Fibroblast of skin of abdomen (primary cell): Measurements from ENCODE around the gene VPS33A.

Experiments
- DNase-seq: peaks from one replicate; pipeline ENCODE4 v3.0.0-alpha.2; 2013

VPS33A gene

DNA sequence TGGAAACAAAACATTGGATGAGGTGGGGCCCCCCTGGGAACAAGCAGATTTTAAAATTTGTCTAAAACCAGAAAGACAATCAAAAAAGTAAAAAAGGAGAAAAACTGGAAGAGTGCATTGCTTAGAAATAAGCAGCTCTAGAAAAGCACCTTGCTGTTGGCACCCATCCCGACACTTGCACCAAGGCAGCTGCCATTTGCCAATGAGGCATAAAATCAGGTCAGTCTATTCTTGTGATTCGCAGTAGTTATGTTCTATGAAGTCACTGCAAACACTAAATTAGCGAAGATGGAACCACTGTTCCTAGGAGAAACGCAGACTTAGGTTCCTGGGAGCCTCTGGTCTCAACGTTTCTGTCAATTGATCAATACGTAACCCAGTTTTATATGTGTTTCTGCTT lies 16.2 kb downstream of the VPS33A start:
- no peak for DNase-seq

DNA sequence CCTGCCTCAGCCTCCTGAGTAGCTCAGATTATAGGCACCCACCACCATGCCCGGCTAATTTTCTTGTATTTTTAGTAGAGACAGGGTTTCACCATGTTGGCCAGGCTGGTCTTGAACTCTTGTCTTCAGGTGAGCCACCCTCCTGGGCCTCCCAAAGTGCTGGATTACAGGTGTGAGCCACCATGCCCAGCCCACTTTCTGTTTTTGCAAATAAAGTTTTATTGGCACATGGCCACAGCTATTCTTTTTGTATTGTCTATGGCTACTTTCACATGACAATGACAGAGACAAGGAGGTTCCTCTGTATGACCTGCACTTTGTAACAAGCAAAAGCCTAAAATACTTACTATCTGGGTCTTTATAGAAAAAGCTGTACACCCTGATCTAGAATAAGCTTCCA lies 20.7 kb downstream of the VPS33A start:
- no peak for DNase-seq

DNA sequence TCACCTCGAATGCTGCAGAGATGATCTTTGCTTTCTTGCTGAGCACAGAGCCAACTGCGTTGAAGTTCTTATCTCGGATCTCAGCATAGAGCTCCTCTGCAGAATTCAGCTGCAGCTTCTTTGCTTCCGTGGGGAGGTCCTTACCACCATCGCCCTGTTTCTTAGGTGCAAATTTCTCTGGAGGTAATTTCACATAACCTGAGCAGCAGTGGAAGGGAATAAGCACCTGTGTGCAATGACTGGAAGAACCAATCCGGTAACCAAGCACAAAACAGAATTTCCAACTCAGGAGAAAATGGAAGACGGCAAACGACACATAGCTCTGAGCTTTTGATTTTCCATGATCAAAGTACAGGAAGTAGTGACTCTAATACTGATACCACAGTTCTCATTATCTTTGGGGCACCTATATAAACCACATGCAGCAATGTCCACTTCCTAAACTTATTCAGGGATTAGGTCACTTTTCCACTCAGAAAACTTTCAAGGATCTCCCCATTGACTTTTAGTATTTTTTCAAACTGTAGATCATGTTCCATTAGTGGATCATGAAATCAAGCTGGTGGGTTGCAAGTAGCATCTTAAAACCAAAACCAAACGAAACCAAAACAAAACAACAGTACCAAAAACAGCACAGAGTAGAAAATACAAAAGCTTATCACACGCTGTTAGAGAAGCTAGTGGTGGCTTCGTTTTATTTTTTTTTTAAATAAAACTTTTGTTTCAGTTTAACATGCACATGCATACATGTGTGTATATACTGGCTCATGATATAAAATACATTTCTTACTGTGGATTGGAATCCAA lies 21.5 kb downstream of the VPS33A start:
- DNase-seq = no peak

DNA sequence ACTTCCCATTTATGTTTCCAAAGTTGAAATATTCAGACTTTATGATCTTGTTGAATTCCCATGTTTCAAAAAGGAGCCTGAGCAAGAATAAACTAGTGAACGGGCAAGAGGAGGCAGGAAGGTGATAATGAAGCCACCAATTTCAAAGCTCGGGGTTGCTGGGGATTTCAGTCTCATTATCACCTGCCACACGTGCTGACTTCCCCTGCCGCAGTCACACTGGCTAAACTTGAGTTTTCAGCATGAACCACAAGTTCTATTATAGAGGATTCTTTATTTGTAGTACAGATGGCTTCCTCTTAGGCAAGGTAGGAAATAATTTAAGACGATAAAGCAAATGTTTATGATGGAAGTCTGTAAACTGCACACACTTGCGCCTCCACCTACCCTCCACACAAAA lies 22.3 kb downstream of the VPS33A start:
- DNase-seq = no peak

DNA sequence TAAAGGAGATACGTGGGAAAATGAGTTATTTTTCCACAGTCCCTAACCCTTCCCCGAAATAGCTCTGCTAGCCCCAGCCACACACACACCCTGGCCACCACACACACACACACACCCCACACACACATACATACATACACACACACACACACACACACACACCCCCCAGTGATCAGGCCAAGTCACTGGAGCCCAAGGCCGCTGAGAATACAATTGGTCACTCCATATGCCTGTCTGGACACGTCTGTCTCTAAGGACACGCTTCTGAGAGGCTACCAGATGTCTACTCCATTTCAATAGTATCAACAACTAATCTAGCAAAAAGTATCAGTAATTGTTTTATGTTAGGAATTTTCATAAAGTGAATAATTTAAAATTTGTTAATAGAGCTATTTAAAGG lies 27.4 kb downstream of the VPS33A start:
- DNase-seq = no peak

DNA sequence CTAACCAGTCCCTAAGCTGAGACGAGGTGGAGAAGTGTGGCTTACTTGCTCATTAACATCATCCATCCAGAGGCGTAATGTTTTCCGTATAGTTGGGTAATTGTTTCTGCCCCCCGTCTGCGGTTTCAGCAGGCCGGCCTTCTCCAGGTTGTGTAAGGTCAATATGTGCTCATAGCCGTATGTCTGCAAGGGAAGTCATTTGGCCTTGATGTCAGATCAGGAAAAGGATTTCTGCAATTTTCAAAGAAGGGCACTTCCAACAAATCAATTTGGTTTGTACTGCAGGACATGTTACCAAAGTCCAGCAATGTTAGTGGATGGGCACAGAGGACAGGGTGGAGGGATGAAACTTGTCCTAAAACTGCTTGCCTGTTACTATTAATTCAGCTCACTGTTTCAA lies 30.6 kb downstream of the VPS33A start:
- DNase-seq = no peak

DNA sequence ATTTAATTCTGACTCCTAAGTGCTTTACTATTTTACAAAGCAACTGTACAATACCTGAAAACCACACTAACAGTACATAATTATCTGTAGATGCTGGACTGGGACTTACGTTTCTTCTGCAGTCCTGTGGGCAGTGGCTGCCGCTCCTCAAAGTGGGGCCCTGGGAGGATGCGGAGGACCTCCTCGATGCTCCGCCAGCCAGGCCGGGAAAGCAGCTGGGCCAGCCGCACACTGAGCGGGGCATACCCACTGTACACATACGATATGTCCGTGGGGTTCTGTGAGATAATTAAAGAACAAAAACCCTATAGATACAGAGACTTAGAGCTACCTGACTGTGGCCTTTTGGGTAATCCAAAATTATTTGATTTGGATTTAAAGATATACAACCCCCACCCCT lies 33.6 kb downstream of the VPS33A start:
- no peak for DNase-seq

DNA sequence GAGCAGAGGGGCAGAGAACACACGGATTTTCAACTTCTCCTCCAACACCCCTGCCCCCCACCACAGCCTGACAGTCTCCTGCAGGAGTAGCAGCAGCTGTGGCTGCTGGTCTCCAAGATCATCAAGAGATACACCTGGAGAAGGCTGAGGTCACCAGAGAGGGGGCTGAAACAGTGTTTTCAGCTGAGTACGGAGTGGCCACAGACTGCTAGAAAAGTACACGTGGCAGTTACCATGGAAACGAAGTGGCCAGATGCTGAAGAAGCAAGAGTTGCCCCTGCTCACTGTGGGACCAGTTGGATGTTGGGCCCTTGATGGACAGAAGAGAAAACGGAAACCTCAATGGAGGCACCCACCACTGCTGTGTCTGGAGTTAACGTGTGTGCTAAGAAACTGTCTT lies 35.5 kb downstream of the VPS33A start:
- no peak for DNase-seq

DNA sequence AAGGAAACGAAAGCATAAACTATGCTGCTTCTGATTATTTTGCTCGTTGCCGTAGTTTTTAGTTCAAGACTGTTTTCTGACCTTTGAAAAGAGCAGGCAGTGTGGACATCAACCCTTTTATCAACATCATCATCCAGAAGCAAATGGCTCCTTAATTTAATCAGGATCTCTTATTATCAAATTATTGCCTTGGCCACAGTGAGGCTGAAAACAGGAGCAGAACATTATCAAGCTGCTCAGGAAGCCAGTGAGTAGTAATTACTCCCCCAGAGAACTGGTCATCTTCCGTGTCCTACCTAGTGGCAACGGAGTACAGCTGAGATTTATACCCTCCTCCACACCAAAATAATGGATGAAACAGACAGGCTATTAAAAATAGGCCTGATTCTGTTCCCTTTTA lies 38.2 kb downstream of the VPS33A start:
- no peak for DNase-seq

DNA sequence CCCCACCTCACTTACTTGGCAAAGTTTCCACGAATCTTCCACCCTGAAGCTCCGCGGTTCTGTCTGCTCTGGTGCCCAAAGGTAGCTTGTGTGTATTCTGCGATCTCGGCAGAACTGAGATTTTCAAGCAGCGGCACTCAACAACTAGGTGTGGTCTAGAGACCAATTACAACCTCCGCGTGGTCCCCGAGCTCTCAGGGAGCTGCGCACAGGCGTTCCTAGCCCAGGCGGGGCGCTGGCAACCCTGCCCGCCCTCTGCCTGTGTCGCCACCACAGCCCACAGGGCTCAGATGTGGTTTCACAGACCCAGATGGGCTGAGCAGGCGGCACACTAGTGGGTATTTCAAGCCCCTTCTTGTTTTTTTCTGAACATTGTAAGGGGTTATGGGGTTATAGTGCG lies 39.0 kb downstream of the VPS33A start:
- DNase-seq = no peak

DNA sequence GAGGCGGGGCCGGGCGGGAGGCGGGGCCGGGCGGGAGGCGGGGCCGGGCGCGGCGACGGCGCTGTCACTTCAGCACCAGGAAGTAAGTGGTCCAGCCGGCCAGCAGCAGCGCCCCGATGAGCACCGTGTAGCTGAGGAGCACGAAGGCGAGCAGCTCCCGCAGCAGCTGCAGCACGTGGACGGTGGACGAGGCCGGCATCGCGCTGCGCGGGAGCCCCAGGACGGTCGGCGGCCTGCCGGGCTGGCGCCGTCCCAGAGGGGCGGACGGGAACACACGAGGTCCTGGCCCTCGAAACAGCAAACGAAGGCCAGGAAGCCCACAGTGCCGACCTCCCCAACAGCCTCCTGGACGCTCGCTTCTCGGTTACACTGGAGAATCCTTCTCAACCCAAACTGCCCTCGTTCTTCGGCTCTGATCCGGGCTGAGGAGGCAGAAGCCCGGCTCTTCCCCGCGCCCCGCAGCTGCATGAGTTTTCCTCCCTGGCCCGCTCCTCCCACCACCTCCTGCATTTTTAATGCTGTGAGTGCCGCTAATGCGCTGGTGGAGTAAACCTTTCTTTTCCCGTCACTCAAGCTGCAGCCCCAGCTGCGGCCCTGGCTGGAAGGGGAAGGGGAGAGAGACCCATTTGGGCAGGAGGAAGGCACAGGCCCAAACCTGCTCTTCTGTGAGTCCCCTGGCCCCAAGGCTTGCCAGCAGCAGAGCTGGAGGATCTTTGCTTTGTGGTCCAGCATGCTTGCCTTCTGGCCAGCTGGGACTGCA lies 39.7 kb downstream of the VPS33A start:
- no peak for DNase-seq

DNA sequence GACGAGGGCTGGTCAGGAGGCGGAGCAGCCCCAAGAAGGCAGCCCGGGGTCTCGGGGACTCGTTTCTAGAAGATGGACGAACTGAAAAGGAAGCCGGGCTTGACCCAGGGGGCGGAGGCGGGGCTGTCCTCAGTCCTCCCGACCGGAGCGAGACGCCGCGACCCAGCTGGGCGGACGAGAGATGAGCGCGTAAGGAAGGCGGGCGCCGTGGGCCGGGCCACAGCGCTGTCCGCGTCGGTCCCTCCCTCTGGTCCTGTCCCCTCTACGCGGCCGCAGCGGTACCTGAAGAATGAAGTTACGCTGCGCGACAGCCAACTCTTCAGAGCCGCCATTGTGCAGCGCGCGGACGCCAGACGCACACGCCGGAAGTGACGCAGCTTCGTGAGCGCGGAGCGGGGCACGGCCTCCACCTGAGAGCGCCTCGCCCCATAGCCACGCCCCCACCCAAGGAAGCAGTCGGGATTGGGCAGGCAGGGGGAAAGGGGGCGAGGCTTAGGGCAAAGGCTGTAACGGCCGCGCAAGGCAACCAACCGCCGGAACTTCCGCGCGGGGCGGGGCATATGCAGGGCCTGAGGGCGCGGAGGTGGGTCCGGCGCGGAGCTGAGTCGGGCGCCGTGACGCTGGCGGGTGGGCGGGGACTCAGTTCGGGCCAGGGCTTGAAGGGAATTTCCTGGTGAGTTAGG lies 40.5 kb downstream of the VPS33A start, which contains the start of gene DIABLO:
TSS of gene DIABLO (minus strand) at position 370 of the 683 bp plus-strand sequence. CDS start at position 332, 38 bp downstream.
- DNase-seq = peak; percentile 100

DNA sequence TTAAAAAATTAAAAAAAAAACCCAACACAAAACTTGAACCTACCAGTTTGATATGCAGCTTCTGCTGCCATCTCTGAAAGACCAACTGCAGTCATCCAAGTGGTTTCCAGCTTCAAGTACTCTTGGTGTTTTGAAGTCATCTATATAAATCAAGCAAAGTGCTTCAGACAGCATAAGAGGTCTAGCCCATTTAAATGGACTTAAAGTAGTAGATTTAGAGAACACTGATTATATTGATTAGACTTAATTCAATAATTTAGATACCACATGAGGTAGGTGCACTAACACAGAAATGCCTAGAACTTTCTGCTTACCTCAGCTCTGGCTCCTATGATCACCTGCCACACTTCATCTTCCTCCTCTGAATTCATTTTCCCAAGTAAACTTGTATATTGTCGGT lies 49.8 kb downstream of the VPS33A start:
- DNase-seq = no peak

DNA sequence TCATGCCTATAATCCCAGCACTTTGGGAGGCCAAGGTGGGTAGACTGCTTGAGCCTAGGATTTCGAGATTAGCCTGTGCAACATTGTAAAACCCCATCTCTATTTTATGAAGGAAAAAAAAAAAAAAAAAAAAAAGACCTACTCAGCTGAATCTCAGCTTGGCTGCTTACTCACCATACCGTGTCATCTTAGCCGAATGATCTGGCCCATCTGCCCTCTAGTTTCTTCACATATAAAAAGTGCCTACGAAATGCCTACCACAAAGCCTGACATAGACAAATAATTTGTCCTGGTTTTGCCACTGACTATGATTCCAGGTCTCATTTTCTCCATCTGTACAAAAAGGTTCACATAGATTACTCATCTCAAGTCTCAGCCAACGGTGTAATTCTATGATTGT lies 50.5 kb downstream of the VPS33A start:
- DNase-seq = no peak

DNA sequence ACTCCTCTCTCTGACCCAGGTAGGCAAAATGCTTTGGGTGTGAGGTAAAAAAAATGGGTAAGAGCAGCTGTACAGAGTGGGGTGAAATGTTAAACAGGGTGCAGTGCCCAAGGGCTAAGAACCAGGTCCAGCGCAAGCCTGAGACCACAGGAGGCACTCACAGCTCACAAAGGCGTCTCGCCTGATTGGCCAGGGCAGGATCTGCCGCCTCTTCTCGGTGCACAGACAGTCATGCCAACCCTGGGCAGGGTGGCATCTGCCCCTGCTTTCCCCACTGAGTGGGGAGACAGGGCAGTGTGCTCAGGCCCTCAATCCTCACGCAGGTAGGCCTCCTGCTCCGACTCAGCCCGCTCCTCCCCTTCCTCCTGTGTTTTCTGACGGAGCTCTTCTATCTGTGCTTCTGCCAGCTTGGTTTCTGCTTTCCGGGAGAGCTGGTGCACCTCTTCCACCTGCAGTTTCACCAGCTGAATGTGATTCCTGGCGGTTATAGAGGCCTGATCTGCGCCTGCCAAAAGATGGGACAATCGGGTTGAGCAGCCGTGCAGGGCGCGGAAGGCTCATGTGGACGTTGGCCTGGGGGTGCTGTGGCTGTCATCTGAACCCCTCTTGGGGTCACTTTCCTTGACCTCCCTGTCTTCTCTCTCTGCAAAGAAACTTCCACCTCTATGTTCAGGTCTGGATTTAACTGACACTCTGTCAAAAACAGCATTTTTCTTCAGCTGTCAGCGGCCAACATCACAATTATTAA lies 58.0 kb downstream of the VPS33A start:
- DNase-seq = no peak

DNA sequence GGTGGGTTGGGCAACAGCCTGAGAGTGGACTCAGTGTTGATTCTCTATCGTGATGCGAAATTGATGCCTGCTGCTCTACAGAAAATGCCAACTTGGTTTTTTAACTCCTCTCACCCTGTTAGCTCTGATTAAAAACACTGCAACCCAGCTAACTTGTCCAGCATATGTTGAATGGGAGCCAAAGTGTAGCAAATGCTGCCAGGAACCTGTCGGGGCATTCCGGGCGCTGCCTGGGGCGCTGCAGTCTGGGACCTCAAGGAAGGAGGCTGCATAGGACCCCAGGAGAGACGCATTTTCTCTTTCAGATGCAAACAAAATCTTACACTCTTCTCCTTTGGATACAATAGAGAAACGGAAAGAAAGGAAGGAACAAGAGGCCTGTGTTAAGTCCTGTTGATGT lies 58.9 kb downstream of the VPS33A start:
- no peak for DNase-seq

DNA sequence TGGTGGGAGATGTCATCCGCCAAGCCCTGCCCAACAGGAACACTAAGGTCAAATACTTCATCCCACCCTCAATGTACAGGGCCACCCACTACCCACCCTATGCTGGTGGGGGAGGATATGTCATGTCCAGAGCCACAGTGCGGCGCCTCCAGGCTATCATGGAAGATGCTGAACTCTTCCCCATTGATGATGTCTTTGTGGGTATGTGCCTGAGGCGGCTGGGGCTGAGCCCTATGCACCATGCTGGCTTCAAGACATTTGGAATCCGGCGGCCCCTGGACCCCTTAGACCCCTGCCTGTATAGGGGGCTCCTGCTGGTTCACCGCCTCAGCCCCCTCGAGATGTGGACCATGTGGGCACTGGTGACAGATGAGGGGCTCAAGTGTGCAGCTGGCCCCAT lies 59.3 kb downstream of the VPS33A start:
- no peak for DNase-seq

DNA sequence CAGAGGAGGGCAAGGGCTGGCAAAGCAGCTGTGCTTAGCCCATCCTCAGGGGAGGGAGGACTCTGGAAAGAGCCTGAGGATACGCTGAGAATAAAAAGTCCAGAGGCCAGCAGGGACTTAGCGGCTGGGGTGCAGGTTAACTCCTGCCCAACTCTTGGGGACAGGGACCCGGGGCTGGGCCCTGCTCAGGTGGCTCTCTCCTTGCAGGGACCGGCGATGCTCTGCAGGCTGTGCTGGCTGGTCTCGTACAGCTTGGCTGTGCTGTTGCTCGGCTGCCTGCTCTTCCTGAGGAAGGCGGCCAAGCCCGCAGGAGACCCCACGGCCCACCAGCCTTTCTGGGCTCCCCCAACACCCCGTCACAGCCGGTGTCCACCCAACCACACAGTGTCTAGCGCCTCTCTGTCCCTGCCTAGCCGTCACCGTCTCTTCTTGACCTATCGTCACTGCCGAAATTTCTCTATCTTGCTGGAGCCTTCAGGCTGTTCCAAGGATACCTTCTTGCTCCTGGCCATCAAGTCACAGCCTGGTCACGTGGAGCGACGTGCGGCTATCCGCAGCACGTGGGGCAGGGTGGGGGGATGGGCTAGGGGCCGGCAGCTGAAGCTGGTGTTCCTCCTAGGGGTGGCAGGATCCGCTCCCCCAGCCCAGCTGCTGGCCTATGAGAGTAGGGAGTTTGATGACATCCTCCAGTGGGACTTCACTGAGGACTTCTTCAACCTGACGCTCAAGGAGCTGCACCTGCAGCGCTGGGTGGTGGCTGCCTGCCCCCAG lies 60.0 kb downstream of the VPS33A start:
- DNase-seq = no peak

DNA sequence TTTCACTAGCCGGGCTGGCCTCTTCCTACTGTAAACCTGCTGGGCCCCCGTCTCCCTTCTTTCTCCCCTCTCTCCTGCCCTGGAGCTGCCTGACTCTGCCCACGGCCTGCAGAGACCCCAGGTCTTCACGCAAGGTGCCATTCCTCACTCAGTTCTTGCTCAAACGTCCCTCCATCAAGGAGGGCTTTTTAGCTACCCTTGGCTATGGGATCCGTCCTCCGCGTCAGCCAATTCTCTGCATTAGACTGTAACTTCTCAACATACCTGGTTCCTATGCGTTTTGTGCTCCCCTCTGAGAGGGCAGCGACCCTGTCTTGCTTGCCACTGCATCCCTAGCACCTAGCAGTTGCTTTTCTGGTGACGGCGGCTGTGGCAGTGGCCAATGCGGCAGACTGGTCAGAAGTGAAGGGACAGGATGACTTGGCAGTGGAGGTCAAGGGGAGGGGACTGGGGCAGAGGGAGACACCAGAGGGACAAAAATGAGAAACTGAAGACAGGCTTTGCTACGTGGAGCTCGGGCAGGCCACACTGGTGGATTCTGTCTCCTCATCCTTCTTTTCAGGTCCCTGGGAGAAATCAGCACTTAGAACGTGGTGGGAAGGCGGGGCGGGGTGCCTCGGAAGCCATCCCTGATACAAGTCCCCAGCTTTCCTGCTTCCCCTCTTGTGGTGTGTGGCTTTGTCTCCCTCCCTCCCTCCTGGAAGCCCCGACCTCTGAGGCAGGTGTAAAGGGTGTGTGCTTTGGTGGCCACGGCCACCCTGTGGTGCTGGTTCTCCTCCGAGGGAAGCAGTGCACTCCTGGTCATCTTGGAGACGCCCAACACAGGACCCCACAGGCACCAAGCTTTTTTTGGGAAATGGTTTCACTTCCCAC lies 61.0 kb downstream of the VPS33A start:
- no peak for DNase-seq

DNA sequence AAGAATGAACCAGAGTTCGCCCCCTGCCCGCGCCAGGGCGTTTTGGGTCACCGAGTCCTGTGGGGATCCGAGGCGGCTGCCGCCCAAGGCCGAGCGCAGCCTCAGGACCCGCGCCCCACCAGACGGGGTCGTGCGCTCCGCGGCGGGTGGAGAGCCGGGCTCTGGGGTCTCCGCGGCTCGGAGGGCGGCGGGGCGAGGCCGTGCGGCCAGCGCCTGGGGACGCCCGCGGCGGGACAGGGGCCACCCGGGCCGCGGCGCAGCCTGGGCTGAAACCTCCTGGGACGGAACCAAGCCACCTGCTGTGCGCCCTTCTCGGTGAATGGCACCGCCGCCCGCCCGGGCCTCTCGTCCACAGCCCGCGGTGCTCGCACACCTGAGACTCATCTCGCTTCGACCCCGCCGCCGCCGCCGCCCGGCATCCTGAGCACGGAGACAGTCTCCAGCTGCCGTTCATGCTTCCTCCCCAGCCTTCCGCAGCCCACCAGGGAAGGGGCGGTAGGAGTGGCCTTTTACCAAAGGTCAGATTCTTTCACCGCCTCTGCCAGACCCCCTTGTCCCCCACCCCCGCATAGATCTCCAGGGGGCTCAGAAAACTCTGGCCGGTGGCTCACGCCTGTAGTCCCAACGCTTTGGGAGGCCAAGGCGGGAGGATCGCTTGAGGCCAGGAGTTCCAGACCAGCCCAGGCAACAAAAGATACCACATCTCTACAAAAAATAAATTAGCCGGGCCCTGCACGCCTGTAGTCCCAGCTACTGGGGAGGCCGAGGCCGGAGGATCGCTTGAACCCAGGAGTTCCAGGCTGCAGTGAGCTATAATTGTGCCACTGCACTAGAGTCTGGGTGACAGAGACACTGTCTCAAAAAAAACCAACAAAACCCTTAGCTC lies 61.9 kb downstream of the VPS33A start:
- DNase-seq = no peak
